DMS114 treated with DMSO at 0.1 percent for 48 hours (cell line): ENCODE data around the gene RPS3.

ENCODE experiments used
- DNase-seq: peaks from one replicate; lab custom pipeline; 2025; ENCODE audit not compliant: unreplicated experiment; lab: John Stamatoyannopoulos, UW

Gene RPS3

GRCh38 chr11:75413864-75414263 is 14.5 kb downstream of the RPS3 start:
- DNase-seq = no peak

GRCh38 chr11:75420224-75421034 is 21.1 kb downstream of the RPS3 start:
- no peak for DNase-seq

GRCh38 chr11:75421035-75421602 is 21.8 kb downstream of the RPS3 start:
- DNase-seq = no peak

GRCh38 chr11:75421902-75422247 is 22.6 kb downstream of the RPS3 start:
- no peak for DNase-seq

- DNase-seq = no peak
Measured at GRCh38 chr11:75422248-75423231, 23.2 kb downstream of the RPS3 start.

- DNase-seq = no peak
Measured at GRCh38 chr11:75423721-75424120, 24.4 kb downstream of the RPS3 start.

GRCh38 chr11:75424396-75424795 is 25.1 kb downstream of the RPS3 start:
- DNase-seq = no peak

- DNase-seq = no peak
Measured at GRCh38 chr11:75425422-75425821, 26.1 kb downstream of the RPS3 start.

GRCh38 chr11:75426720-75427086 is 27.4 kb downstream of the RPS3 start:
- DNase-seq = no peak

- DNase-seq = no peak
Measured at GRCh38 chr11:75427181-75427580, 27.9 kb downstream of the RPS3 start.

- DNase-seq = no peak
Measured at GRCh38 chr11:75428281-75428724, 29.0 kb downstream of the RPS3 start.

- no peak for DNase-seq
Measured at GRCh38 chr11:75428989-75429640, 29.8 kb downstream of the RPS3 start.

GRCh38 chr11:75429641-75429901 is 30.3 kb downstream of the RPS3 start:
- DNase-seq = no peak

GRCh38 chr11:75429902-75430713 is 30.8 kb downstream of the RPS3 start:
- DNase-seq = no peak

- DNase-seq = no peak
Measured at GRCh38 chr11:75430714-75431532, 31.6 kb downstream of the RPS3 start.

GRCh38 chr11:75431533-75432525 is 32.5 kb downstream of the RPS3 start:
- no peak for DNase-seq

GRCh38 chr11:75432911-75433321 is 33.6 kb downstream of the RPS3 start, which contains the start of gene KLHL35:
TSS of gene KLHL35 (minus strand) at chr11:75433203. CDS start at chr11:75430629, 2,574 bp downstream.
- DNase-seq = no peak

- no peak for DNase-seq
Measured at GRCh38 chr11:75433443-75433842, 34.1 kb downstream of the RPS3 start.
